ENCODE data around the gene LPAR1.
A peak's percentile ranks its signal among the peaks of the same experiment; 100 is the strongest.

The LPAR1 gene

DNA sequence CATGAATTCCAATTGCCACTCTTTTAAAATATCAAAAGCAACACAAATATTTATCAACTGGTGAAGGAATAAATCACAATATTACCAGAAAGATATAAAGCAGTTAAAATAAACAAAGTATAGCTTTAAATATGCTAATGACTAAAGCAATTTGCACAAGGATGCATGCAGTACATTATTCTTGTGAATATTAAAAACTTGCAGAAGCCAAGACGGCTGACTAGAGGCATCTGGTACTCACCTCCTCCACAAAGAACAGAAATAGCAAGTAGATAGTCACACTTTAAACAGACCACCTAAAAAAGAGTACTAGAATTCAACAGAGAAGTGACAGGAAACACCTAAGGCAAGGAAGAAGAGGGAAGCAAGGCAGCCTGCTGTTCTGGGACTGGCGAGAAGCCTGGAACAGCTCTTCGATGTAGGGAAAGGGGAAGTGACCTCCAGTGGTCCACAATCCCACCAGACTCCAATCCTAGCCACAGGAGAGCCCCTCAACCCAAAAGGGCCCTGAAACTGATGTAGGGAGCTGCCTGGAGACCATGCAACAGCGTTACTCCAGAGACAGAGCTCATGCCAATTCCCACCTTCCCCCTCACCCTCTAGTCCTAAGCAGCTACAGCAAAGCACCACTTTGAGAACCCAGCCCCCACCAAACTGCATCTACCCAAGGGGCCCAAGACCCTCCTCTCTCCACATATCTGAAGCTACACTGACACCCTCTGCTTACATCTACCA, 86.3 kb downstream of the LPAR1 start:
- no peak for DNase-seq (ENCODE audit: low spot score)

DNA sequence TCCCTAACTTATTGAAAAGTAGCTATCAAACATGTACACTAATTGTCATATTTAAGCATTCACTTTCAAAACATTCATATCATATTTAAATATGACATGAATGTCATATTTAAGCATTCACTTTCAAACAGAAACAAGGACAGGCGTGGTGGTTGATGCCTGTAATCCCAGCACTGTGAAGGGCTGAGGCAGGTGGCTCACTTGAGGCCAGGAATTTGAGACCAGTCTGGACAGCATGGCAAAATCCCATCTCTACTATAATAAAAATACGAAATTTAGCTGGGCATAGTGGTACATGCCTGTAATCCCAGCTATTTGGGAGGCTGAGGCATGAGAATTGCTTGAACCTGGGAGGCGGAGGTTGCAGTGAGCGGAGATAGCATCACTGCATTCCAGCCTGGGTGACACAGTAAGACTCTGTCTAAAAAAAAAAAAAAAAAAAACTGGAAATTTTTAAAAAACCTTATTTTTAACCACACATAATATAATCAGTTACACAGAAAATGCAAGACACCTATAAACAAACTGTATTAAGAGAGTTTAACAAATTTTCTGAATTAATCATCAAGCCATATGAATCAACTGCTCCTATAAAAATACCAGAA, 88.1 kb downstream of the LPAR1 start:
- no peak for DNase-seq (ENCODE audit: low spot score)

DNA sequence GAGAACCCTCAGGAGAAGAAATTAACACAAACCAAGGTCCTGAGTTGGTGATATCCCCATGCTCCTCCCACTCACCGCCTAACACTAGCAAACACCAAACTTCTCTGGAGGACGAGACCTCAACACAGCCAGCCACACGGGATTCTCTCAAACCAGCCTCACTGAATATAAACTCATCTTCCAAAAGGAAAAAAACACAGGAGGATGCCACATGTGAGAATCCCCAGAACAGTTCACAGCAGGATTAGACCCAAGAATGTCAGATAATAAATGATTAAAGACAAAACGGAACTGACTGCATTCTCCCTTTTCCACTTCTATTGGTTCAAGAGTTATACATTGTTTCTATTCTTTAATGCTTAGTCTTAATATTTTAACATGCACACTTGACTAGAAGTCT, 89.2 kb downstream of the LPAR1 start:
- DNase-seq (ENCODE audit: low spot score): no peak

DNA sequence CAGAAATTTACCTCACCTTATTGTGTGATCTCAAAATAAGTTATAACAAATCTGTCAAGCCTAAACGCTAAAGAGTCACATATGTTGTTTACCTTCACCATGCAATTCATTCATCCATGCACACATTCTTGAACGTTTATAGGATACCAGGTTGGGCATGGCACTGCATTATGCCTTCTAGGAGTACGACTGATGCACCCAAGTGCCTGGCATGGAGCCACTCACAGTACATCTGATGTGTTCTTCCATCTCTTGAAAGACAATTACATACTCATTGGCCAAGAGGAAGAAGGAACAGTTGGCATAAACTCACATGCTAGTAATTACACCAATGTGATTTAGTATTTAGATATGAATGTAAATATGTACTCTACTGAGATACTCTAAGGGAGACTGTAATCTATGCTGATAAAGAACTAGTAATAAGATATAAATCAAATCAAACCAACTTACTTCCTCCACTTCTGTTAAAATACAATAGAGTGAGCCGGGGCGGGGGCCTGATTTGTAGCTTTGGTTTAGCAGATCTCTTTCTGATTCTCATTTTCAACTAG, 90.7 kb downstream of the LPAR1 start:
- no peak for DNase-seq (ENCODE audit: low spot score)

DNA sequence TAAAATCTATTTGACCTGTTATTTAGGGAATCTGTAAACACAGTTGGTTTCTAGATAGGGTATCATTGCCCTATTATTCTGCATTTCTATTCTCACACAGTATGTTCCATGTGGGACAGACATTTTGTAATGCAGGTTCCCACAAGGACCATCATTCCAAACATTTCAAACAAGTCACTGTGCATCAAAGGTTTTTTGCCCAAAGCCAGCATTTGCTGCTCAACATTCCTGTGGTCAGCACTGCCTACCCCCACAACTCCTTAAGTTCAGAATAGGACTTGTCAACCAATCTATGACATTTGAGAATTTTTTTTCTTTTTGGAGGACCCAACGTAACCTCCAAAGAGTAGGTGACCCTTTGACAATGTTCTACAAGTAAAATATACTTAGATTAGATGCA, 95.7 kb downstream of the LPAR1 start:
- no peak for DNase-seq (ENCODE audit: low spot score)

DNA sequence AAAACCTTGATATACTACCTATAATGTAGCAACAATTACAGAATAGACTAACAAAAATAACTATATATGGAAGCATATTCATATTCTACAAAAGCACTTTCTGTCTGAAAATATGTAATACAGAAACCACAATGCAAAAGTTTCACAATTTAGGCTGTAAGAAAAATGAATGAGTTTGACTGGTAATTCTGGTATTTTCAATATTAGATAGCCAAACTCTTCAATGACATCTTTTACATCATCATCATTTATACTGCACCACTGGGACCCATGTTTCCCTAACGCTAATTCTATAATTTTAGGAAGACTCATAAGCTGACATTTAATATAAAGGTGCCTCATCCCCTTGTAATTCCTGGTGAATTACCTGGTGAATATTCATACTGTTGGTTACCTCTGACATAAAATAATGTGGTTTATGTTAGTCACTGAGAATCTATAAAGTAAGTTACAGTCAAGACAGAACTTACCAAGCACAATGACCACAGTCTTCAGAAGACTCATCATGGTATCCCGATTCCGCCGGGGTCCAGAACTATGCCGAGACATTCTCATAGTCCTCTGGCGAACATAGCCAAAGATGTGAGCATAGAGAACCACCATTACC, 97.2 kb downstream of the LPAR1 start:
- DNase-seq (ENCODE audit: low spot score): no peak

DNA sequence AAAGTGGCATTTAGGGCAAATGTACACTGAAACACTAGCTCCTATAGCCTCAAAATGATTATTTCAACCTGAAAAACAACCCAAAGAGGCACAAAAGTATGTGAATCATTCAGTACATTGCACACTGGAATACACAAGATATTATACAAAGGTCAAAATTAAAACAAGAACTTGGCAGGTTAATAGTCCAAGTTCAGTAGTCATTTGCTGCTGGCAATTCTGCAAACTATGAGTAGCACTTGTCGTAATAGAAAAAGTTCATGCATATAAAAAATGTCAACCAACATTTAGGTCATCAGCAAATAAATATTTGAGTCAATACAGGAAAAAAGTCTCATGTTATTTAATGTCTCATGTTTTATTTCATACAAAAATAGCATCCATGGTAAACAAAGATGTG, 98.7 kb downstream of the LPAR1 start:
- no peak for DNase-seq (ENCODE audit: low spot score)

DNA sequence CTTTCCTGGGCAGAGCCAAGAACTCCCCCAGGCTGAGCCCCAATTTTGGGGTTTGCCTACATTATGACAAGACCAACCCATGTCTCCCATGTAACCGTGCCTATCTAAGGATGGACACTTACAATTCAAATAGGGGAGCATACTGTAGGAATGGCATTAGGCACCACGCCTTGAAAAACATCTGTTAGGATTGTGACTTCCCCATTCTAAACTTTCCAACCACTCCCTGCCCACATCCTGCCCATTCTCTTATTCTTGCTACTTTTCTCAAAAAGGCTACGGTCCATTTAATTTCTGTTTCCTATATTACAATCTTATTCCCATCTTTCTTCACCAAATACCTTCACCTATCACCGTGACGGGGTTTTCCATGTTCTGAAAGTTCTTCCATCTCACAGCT, 99.2 kb downstream of the LPAR1 start:
- DNase-seq (ENCODE audit: low spot score): no peak

DNA sequence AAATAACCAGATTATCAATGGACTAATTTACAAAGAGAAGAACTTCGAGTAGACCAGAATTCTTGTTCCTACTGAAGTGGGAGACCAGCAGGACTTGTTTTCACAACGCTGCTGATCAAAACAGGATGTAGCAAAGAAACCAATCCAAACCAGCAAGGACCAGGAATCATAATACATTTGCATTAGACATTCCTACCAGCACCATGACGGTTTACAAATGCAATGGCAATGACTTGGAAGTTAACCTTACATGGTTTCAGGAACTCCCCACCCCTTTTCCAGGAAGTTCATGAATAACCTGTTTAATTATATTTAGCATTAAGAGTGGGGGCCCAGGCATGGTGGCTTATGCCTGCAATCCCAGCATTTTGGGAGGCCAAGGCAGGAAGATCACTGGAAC, 100.0 kb downstream of the LPAR1 start:
- DNase-seq (ENCODE audit: low spot score): no peak

DNA sequence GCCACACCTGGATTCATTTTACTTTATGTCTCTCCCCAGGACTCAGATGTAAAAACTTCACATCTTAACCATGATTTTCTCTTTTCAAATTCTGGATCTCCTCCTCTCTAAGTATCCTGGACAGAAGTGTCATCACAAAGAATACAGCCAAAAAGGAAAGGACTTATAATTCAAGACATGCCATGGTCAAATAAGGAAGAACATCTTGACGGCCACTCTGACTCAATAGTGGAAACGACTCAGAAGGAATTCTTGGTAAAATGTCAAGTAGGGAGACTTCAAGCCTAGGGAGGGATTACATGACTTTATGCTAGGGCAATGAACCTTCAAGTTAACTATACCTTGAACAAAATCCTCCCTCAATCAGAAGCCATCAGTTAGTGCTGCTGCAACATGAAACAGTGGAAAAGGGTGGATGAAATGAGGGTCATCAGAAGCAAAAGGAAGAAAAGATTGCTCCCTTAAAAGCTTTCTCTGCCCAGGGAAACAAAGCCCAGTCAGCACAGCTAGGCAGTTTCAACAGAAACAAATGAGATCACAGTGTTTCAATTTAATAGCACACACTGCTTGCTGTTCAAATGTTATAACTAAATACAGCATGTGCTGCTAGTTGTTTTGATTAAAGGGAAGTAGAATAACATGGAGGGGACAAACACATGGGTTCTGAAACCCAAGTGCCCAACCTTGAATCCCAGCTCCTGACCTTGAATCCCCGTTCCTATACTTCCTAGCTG, 101.4 kb downstream of the LPAR1 start:
- DNase-seq (ENCODE audit: low spot score): no peak

DNA sequence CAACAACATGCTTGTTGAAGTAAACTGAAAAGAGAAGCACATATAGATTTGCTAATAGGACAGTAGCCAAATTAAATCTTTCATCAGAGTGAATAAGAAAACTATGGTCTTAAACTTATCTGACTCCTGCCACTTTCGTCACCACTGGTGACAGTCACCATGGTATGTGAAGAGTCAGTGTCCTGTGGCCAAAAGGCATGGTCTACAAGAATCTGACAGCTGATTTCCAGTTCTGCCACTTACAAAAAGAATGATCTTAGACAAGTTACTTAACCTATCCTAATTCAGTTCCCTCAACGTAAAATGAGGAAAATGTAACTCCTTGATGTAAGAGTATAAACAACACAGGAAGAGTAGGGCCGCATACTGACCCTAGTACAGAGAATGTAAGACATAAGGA, 102.0 kb downstream of the LPAR1 start:
- no peak for DNase-seq (ENCODE audit: low spot score)

DNA sequence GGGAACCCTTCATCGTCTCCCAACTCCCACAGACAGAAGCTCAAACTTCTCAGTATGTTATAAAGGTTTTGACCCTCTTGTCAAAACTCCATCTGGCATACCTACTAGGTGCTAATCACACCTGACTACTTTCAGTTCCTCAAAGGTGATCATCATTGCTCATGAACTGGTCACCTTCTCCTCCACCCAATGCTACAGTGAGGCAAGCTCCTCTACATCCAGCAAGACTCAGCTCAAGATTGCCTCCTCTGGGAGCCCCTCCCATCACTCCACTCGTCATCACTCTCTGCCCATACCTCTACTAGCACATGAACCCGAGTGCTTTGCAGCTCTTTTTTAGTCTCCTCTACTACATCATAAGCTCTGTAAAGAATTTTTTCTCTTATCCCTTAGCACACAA, 102.4 kb downstream of the LPAR1 start:
- no peak for DNase-seq (ENCODE audit: low spot score)

DNA sequence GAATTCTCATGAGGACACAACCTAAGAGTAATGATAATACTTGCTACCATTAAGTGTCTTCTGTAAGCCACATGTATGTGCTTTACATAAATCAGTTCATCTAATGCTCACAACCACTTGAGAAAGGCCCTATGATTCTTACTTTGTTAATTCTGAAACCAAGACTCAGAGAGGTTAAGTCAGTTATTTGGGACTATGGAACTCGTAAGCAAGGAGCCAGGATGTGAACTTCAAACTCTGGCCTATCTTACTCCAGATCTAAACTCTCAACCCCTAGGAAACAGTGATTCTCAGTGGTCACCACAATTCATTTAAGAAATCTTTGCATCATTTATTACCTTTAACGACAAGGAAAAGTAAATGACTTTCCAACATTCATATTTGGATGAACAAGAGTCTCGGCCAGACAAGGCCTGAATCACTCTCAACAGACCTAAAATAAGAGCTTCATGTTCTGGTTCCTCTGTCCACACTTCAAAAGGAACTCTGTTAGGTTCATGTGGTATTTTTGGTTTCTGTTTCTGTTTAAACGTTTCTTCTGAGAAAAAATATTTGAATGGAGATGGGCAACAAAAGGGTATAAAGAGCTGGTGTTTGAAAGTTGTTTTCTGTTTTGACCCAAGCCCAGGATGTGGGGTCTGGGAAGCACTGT, 104.8 kb downstream of the LPAR1 start:
- DNase-seq (ENCODE audit: low spot score): no peak

DNA sequence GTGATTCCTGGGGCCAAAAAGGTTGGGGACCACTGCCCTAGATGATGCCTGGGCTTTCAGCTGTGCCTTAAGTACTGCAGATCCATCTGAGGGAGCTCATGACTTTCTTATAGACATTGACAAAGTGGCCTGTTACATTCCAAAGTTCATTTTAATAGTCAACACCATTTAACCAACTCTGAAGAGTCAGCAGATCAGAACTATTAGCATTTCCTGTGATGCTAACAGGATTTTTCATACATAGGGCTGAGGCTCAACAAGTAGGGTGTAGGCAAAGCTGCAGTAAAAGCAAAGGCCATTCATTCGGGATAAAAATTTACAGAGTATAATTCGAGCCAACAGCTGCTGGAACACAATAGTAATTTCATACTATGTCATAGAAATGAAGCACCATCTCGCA, 105.4 kb downstream of the LPAR1 start:
- no peak for DNase-seq (ENCODE audit: low spot score)

DNA sequence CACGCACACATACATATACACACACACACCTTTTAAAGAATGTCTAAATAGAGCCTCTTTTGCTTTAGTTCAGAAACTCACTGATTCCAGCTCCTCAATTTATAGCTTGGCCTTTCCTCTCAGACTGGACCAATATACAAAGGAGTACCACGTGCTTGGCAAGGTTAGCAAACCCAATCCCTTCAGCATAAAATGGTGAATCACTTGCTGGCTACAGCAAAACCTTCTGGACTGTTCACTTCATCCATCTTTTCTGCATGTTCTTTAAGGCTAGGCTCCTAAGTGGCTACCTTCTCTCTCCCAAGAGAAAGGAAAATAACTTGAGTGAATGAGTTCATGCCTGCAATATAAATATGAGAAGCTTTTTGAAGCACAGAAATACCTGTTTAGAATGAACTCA, 109.7 kb downstream of the LPAR1 start:
- no peak for DNase-seq (ENCODE audit: low spot score)

DNA sequence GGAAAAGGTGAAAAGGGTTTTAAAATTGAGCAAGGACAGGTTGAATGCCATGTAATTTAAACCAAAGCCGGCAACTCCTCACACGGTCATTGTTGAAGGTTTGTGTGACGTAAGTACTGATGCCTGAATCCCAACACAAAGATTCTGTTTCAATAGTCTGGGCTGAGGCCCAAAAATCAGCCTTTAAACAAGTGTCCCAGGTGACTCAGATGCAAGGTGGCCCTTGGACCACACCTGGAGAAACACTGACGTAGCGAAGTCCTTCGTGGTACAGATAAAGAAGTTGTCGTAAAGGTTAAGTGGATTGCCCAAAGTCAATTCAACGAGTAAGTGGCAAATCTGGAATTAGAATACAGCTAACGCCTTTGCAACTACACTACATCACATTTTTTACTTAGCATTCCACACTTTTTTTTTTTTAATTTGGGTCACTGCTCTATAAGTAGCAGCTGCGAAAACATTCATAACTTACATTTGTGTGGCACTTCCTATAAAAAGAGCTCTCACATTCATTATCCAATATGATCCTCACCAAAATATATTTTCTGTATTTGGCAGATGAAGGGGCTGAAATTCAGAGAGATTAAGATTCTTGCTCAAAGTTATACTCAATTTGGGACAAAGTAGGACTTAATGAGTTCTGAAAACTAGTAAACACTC, 111.3 kb downstream of the LPAR1 start:
- no peak for DNase-seq (ENCODE audit: low spot score)

DNA sequence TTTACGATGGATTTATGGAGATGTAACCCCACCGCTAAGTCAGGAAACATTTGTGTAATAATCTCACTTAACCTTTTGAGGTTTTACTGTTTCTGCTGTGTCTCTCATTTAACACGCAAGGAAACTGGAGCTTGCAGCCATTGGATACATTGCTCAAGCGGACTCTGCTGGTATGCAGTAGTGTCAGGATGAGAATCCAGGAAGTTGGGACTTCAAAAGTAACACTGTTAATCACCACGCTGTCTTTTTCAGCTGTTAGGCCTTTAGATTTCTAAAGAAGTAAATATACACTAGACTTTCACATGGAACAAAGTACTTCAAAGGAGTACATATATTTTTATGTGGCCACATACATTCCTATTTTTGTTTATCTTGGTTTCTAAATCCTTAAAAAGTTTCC, 114.7 kb downstream of the LPAR1 start:
- no peak for DNase-seq (ENCODE audit: low spot score)

DNA sequence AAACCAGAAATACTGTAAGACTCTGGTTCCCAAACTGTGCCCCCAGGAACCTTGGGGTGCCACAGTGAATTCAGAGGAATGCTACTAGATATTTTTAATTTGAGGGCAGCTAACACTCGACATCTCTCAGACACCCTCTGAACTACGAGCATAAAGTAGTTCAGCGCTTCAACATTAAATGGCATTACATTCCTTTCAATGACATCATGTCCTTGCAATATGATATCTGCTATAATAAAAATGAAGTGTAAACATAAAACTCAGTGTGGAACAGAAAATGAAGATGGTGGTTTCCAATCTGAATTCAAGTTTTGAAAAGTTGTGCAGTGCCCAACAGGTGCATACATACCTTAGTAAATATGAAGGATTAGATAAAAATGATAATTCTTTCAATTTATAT, 116.1 kb downstream of the LPAR1 start:
- DNase-seq (ENCODE audit: low spot score): no peak

DNA sequence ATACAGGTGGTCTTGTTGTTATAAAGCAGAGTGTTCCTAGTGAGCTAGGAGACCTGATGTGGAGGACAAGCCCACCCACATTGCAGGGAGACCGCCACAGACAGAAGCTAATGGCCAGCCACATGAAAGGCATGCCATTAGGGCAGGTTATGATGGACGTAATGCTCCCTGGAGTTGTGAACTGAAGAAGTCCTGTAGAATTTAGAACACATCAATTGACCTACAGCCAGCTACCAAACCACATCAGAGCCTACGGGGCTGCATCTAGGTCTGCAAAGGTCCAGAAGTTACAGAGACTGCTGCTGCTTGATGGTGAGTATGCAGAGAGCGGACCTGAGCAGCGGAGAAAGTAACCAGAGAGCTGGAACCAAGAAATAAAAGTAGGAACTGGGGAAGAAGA, 116.6 kb downstream of the LPAR1 start:
- no peak for DNase-seq (ENCODE audit: low spot score)

DNA sequence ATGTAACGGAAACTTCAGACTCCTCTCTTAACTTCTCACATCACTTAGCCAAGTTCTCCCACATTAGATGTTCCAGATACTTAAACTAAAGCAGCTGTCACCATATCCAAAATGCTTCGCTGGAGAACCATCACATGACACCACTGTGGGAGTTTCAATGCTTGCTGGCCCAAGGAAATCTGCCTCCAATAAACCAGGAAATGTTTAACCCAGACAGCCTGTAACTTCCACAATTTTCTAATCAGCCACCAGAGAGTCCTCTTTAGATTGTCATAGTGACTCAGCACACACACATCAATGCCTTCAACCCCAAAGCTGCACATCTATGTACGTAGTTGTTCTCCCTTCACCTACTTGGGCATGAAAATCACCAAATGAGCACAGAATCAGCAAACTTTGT, 118.7 kb downstream of the LPAR1 start:
- peak; percentile 45 for DNase-seq (ENCODE audit: low spot score)

DNA sequence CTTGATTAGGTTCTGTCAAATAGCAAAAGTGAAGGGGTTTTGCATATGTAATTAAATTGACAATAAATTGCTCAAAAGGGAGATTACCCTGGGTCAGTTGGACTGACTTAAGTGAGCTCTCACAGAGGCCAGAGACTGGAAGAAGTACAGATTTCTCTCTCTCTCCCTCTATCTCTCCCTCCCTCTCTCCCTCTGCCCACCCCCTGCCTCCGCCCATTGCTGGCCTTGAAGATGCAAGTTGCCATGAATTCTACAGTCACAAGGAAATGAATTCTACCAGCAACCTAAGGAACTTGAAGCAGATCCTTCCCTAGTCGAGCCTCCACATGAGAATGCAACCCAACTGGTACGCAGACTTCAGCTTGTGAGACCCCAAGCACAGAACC, 119.2 kb downstream of the LPAR1 start:
- DNase-seq (ENCODE audit: low spot score): no peak
